Endothelial cell of umbilical vein (primary cell): ENCODE results near the gene LHX4. TPM values are rescaled to one million over a fixed set of nuclear protein-coding genes. Genes with fewer than 3 reads are reported as not detected.

Experiments
- BruUV-seq: library from RNA; stranded (reverse); fragments of 400-500 nt; replicated peaks from 2 replicates; lab custom pipeline; 2021; lab: Mats Ljungman, UMichigan
- CTCF ChIA-PET: fragments of 300-600, 350-600 bp; sonication (Branson Sonifier 250); formaldehyde crosslinking; loops from one replicate; lab custom pipeline; 2021; ENCODE audit warnings: antibody characterized with exemption, inconsistent platforms; lab: Charles Lee
- POLR2A ChIA-PET: fragments of 300-600, 350-600 bp; sonication (Branson Sonifier 250); formaldehyde crosslinking; loops from one replicate; lab custom pipeline; 2021; ENCODE audit warnings: antibody characterized with exemption, inconsistent platforms; lab: Charles Lee
- DNase-seq: peaks from one replicate; pipeline ENCODE4 v3.0.0-alpha.2; 2011; ENCODE audit warnings: low read depth, low spot score
- FAIRE-seq: peaks from 2 replicates; lab custom pipeline; 2011; peaks lifted over from hg19 to GRCh38; lab: Jason Lieb, UNC
- H2AFZ ChIP-seq: 2 replicates; pipeline ENCODE4 v1.6.0; 2012; ENCODE audit warnings: low read depth, low read length, control low read depth, inconsistent platforms
- H3K27ac ChIP-seq: 2 replicates; pipeline ENCODE4 v1.5.1; 2011; ENCODE audit warnings: low read depth, mild to moderate bottlenecking, control low read depth, low read length, moderate library complexity; ENCODE audit not compliant: insufficient read depth
- H3K27me3 ChIP-seq, 2 experiments: 2 replicates each; pipeline versions ENCODE4 v1.6.0 to v1.6.1; 2011; ENCODE audit warnings: low read length in 2 of 2, mixed read lengths in 1 of 2; ENCODE audit not compliant: control insufficient read depth in 2 of 2, insufficient read depth in 2 of 2
- H3K36me3 ChIP-seq, 2 experiments: 2 replicates in 1 of 2; 3 replicates in 1 of 2; pipeline ENCODE4 v1.5.1; 2011; ENCODE audit warnings: low read length in 2 of 2, mild to moderate bottlenecking in 1 of 2, moderate library complexity in 1 of 2; ENCODE audit not compliant: control insufficient read depth in 2 of 2, insufficient read depth in 2 of 2; ENCODE audit errors: extremely low read depth in 1 of 2
- H3K4me1 ChIP-seq: 3 replicates; pipeline ENCODE4 v1.5.1; 2011; ENCODE audit warnings: mild to moderate bottlenecking, low read length; ENCODE audit not compliant: control insufficient read depth, insufficient read depth; ENCODE audit errors: extremely low read depth
- H3K4me2 ChIP-seq: 2 replicates; pipeline ENCODE4 v1.6.1; 2011; ENCODE audit warnings: low read length, control low read depth, mixed read lengths; ENCODE audit not compliant: insufficient read depth
- H3K4me3 ChIP-seq, 3 experiments: fragments of 200-600 bp in 1 of 3; sonication (generic), shearing (Covaris generic) in 1 of 3; replicated peaks in 1 of 3; 2 replicates each; pipeline ENCODE4 v1.5.1; 2011 to 2016; ENCODE audit warnings: control low read depth in 3 of 3, low read length in 3 of 3, mild to moderate bottlenecking in 2 of 3, inconsistent platforms in 1 of 3, low read depth in 1 of 3, moderate library complexity in 1 of 3; ENCODE audit not compliant: insufficient read depth in 1 of 3
- H3K79me2 ChIP-seq: 2 replicates; pipeline ENCODE4 v1.6.0; 2012; ENCODE audit warnings: low read length, inconsistent platforms; ENCODE audit not compliant: control insufficient read depth, insufficient read depth
- H3K9ac ChIP-seq: replicated peaks from 2 replicates; pipeline ENCODE3; 2011; ENCODE audit warnings: low read length, control low read depth; ENCODE audit not compliant: insufficient read depth; ENCODE audit errors: extremely low read depth
- H3K9me1 ChIP-seq: replicated peaks from 3 replicates; pipeline ENCODE4 v1.6.0; 2011; ENCODE audit warnings: mild to moderate bottlenecking, low read length; ENCODE audit not compliant: control insufficient read depth, insufficient read depth; ENCODE audit errors: extremely low read depth
- H3K9me3 ChIP-seq: replicated peaks from 2 replicates; pipeline ENCODE4 v1.5.1; 2012; ENCODE audit warnings: low read length, inconsistent platforms; ENCODE audit not compliant: control insufficient read depth, insufficient read depth
- H4K20me1 ChIP-seq: replicated peaks from 2 replicates; pipeline ENCODE3; 2011; ENCODE audit warnings: mild to moderate bottlenecking, low read length; ENCODE audit not compliant: control insufficient read depth, insufficient read depth; ENCODE audit errors: extremely low read depth
- EZH2 ChIP-seq: IDR thresholded peaks from 2 replicates; pipeline ENCODE4 v1.6.1; 2012; ENCODE audit warnings: borderline replicate concordance, low read depth, mild to moderate bottlenecking, moderate library complexity, low read length, inconsistent platforms; ENCODE audit not compliant: severe bottlenecking
- POLR2A ChIP-seq: IDR thresholded peaks from 2 replicates; pipeline ENCODE4 v1.6.1; 2012; ENCODE audit warnings: low read depth, mild to moderate bottlenecking, control low read depth, low read length
- POLR2AphosphoS5 ChIP-seq: IDR thresholded peaks from 2 replicates; pipeline ENCODE4 v1.6.1; 2012; ENCODE audit warnings: low read depth, mild to moderate bottlenecking, control low read depth, low read length, moderate library complexity; ENCODE audit not compliant: insufficient read depth
- dilution Hi-C: fragments of 300-500 bp; cut with MboI; formaldehyde crosslinking; loops from one replicate; pipeline ENCODE4 v1.15.0; 2019; ENCODE audit warnings: low sequenced_read_pairs; ENCODE audit not compliant: extremely low pct_ligation_motif_present
- intact Hi-C: fragments of 100-400 bp; cut with micrococcal nuclease; formaldehyde crosslinking; loops from one replicate; pipeline ENCODE4 v1.10.0; 2022
- polyA plus RNA-seq, 4 experiments: library from polyadenylated mRNA; depleted of rRNA in 3 of 4; stranded (reverse) in 3 of 4; unstranded in 1 of 4; fragments of >200 nt; gene quantifications; 2 replicates each; pipeline versions ENCODE4 v1.2.1 to v1.2.3, GENCODE V29; 2011 to 2012; ENCODE audit warnings: missing spikeins in 1 of 4
- total RNA-seq: library from RNA; stranded (reverse); gene quantifications from 2 replicates; pipeline ENCODE4 v1.2.3, GENCODE V29; 2021

LHX4 gene
- total and polyA plus RNA-seq, 2 donors (not counting 3 experiments of a cell fraction or from before 2014, with no cell fraction given), result not detected

DNA sequence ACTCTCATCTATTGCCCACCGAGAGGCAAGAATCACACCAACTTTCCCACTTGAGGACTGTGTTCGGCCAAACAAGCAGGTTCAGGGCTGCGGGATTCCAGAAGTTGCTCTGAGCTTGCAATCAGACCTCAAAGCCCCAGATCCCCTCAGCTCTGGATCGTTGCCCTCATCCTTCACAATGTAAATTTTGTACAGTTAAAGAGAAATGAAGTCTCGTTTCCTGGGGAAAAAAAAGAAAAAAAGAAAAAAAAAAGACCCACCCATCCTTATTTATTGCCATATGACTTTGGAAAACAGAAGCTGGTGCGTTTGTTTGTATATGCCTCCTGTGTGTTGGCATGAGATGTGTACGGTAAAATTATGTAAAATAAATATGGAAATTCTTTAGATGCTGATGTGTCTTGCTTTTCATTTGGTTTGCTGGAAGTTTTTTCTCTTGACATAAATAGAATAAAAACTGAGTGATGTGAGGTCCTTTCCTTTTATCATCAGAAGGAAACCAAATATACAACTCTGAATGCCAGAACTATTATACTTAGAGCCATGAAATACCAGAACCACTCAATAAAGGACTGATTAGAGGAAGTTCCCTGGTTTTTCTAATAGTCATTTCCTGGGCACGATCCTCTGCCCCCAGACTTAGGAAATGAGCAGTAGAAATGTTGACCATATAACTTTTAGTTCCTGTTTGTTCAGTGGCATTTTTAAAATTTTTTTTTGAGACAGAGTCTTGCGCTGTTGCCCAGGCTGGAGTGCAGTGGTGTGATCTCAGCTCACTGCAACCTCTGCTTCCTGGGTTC lies 48.7 kb downstream of the LHX4 start:
- Histone ChIP-seq H3K36me3 (peaks cover 0 to 2% of the 10 kb centered on the region in 2 experiments), H3K27ac (peak overlapping the region; percentile 19), H3K4me1 (peaks cover 14% of the 10 kb centered on the region), H3K9me1 (no peaks in the 10 kb centered on the region), H2AFZ (no peak overlapping the region), H3K4me3 (no peak overlapping the region), H3K9ac (no peak overlapping the region), H3K9me3 (no peaks in the 10 kb centered on the region), H4K20me1 (no peaks in the 10 kb centered on the region), H3K79me2 (no peaks in the 10 kb centered on the region), H3K4me2 (peak overlapping the region; percentile 56), H3K27me3 (no peaks in the 10 kb centered on the region)
- TF ChIP-seq POLR2AphosphoS5 (peak; percentile 29), EZH2 (no peak)
- FAIRE-seq (peak; percentile 91), DNase-seq (peak; percentile 55)
- POLR2A ChIA-PET, result no interaction called here
- dilution Hi-C loops (no loop called here), intact Hi-C loops (no loop called here)
- no TSS peak for BruUV-seq
- CTCF ChIA-PET, result interaction anchor here (1.0 kb wide), 1 partner anchor 10 kb away, joined by 5 read pairs; no protein-coding TSS in a partner anchor

DNA sequence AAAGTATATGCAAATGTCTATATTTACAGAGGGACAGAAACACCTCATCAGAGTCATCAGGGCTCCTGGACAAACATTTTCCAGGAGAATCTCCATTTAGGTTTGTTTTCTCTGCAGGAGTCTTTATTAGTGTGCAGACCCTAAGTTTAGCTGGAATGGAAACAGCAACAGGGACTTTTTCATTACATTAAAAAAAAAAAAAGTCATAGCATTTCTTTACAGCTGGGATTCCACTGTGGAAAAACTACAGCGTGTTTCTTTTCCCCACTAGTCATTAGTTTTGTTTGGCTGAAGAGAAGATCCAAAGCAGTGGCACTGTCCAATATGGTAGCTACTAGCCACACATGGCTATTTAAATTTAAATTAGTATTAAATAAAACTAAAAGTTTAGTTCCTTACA lies 49.6 kb downstream of the LHX4 start:
- no peaks in the 10 kb centered on the region for H3K79me2 ChIP-seq
- peaks cover 14% of the 10 kb centered on the region for H3K4me1 ChIP-seq
- ChIA-PET CTCF (interaction anchor here (1.6 kb wide), 1 partner anchor 10 kb away, joined by 3 read pairs; no protein-coding TSS in a partner anchor), POLR2A (no interaction called here)
- TF ChIP-seq POLR2AphosphoS5, result no peak
- TF ChIP-seq POLR2A, result no peak
- peak overlapping the region; percentile 56 for H3K4me2 ChIP-seq
- no TSS peak for BruUV-seq
- no peaks in the 10 kb centered on the region for H3K9me3 ChIP-seq
- FAIRE-seq, result no peak
- no peak overlapping the region for H3K9ac ChIP-seq
- dilution Hi-C loops, result no loop called here
- H4K20me1 ChIP-seq, result no peaks in the 10 kb centered on the region
- H3K4me3 ChIP-seq, result no peak overlapping the region
- no peak overlapping the region for H2AFZ ChIP-seq
- H3K27me3 ChIP-seq, result no peaks in the 10 kb centered on the region
- DNase-seq, result no peak
- H3K36me3 ChIP-seq, result no peaks in the 10 kb centered on the region
- intact Hi-C loops, result no loop called here
- no peaks in the 10 kb centered on the region for H3K9me1 ChIP-seq
- peak overlapping the region; percentile 19 for H3K27ac ChIP-seq
